ENCODE measurements around the gene DHDH.

Gene DHDH

DNA sequence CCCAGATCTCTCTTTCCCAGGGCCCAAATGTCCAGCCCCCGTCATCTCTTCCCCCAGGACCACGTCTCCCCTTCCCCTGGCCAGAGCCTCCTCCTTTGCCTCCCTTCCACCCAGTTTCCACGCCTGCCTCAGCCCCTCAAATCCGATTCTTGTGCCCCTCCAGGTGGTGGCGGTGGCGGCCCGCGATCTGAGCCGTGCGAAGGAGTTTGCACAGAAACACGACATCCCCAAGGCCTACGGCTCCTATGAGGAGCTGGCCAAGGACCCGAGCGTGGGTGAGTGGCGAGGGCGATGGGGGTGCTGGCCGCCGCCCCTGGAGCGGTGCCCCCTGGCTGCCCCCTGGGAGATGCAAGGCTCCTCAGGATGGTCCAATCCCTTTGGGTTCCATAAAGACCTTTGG, 1.3 kb downstream of the DHDH start:
- Histone ChIP-seq H3K27ac (ENCODE audit: poor library complexity, severe bottlenecking) (no peak overlapping the region), H3K27me3 (ENCODE audit: insufficient read depth, poor library complexity, severe bottlenecking) (no peaks in the 10 kb centered on the region), H3K36me3 (ENCODE audit: low read depth) (no peaks in the 10 kb centered on the region), H3K4me1 (ENCODE audit: insufficient read depth, poor library complexity, severe bottlenecking) (peaks cover 6% of the 10 kb centered on the region), H3K9me3 (ENCODE audit: severe bottlenecking) (no peaks in the 10 kb centered on the region), H3K4me3 (ENCODE audit: severe bottlenecking) (no peak overlapping the region)
- TF ChIP-seq, protein P1, sequence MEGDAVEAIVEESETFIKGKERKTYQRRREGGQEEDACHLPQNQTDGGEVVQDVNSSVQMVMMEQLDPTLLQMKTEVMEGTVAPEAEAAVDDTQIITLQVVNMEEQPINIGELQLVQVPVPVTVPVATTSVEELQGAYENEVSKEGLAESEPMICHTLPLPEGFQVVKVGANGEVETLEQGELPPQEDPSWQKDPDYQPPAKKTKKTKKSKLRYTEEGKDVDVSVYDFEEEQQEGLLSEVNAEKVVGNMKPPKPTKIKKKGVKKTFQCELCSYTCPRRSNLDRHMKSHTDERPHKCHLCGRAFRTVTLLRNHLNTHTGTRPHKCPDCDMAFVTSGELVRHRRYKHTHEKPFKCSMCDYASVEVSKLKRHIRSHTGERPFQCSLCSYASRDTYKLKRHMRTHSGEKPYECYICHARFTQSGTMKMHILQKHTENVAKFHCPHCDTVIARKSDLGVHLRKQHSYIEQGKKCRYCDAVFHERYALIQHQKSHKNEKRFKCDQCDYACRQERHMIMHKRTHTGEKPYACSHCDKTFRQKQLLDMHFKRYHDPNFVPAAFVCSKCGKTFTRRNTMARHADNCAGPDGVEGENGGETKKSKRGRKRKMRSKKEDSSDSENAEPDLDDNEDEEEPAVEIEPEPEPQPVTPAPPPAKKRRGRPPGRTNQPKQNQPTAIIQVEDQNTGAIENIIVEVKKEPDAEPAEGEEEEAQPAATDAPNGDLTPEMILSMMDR (IDR thresholded peaks at IDR 0.05; ENCODE audit: poor library complexity, severe bottlenecking): no peak
- ATAC-seq (ENCODE audit: low read depth) (no peak), DNase-seq (ENCODE audit: low spot score) (no peak)

DNA sequence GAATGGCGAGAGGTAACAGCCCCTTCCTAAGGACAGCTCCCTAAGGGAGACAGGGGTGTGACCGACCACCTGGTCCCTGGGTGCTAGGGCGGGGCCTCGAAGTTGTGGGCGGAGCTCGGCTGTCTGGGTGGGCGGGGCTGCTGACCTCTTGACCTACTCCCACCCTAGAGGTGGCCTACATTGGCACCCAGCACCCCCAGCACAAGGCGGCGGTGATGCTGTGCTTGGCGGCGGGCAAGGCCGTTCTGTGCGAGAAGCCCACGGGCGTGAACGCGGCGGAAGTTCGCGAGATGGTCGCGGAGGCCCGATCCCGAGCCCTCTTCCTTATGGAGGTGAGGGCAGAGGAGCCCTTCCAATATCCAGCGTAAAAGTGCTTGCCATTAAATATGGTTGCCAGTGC, 2.4 kb downstream of the DHDH start:
- H3K9me3 ChIP-seq (ENCODE audit: severe bottlenecking): peaks cover under 1% of the 10 kb centered on the region
- peaks cover 6% of the 10 kb centered on the region for H3K4me1 ChIP-seq (ENCODE audit: insufficient read depth, poor library complexity, severe bottlenecking)
- no peaks in the 10 kb centered on the region for H3K27me3 ChIP-seq (ENCODE audit: insufficient read depth, poor library complexity, severe bottlenecking)
- H3K4me3 ChIP-seq (ENCODE audit: severe bottlenecking): no peak overlapping the region
- DNase-seq (ENCODE audit: low spot score) (no peak), ATAC-seq (ENCODE audit: low read depth) (no peak)
- H3K36me3 ChIP-seq (ENCODE audit: low read depth): no peaks in the 10 kb centered on the region
- H3K27ac ChIP-seq (ENCODE audit: poor library complexity, severe bottlenecking): no peak overlapping the region
- TF ChIP-seq, protein P1 (IDR thresholded peaks at IDR 0.05; ENCODE audit: poor library complexity, severe bottlenecking): no peak

DNA sequence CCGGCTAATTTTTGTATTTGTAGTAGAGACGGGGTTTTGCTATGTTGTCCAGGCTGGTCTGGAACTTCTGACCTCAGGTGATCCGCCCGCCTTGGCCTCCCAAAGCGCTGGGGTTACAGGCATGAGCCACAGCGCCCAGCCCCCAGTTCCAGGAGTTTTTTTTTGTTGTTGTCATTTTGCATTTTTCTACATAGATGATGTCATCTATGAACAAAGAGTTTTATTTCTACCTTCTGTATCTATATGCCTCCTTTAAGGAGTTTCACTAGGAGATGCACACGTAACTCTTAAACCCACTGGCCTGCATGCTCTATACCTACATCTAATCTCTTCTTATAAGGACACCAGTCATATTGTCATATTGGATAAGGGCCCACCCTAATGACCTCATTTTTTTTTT, 4.8 kb downstream of the DHDH start:
- Histone ChIP-seq H3K27ac (ENCODE audit: poor library complexity, severe bottlenecking) (no peak overlapping the region), H3K9me3 (ENCODE audit: severe bottlenecking) (peaks cover 3% of the 10 kb centered on the region), H3K27me3 (ENCODE audit: insufficient read depth, poor library complexity, severe bottlenecking) (no peaks in the 10 kb centered on the region), H3K4me1 (ENCODE audit: insufficient read depth, poor library complexity, severe bottlenecking) (no peaks in the 10 kb centered on the region), H3K36me3 (ENCODE audit: low read depth) (no peaks in the 10 kb centered on the region), H3K4me3 (ENCODE audit: severe bottlenecking) (no peak overlapping the region)
- TF ChIP-seq, protein P1 (IDR thresholded peaks at IDR 0.05; ENCODE audit: poor library complexity, severe bottlenecking): no peak
- no peak for DNase-seq (ENCODE audit: low spot score)
- no peak for ATAC-seq (ENCODE audit: low read depth)

- TF ChIP-seq, protein P1 (IDR thresholded peaks at IDR 0.05; ENCODE audit: poor library complexity, severe bottlenecking): no peak
- H3K27ac ChIP-seq (ENCODE audit: poor library complexity, severe bottlenecking): no peak overlapping the region
- H3K4me1 ChIP-seq (ENCODE audit: insufficient read depth, poor library complexity, severe bottlenecking): no peaks in the 10 kb centered on the region
- no peaks in the 10 kb centered on the region for H3K27me3 ChIP-seq (ENCODE audit: insufficient read depth, poor library complexity, severe bottlenecking)
- no peak for DNase-seq (ENCODE audit: low spot score)
- no peak overlapping the region for H3K4me3 ChIP-seq (ENCODE audit: severe bottlenecking)
- ATAC-seq (ENCODE audit: low read depth): no peak
- H3K36me3 ChIP-seq (ENCODE audit: low read depth): no peaks in the 10 kb centered on the region
- H3K9me3 ChIP-seq (ENCODE audit: severe bottlenecking): peaks cover 3% of the 10 kb centered on the region
Observed at GRCh38 chr19:48940902-48941301, 7.4 kb downstream of the DHDH start.

DNA sequence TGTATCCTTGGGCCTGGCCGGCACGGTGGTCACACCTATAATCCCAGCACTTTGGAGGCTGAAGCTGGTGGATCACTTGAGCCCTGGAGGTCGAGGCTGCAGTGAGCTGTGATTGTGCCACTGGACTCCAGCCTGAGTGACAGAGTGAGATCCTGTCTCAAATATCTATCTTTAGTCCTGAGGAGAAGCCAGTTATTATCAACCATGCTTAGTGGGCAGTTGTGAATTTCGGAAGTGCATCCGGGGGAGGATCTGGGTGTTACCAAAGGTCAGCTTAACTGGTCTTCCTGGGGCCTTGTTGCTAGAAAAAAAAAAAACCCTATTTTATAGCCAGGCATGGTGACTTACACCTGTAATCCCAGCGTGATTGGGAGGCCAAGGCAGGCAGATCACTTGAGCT, 9.6 kb downstream of the DHDH start:
- no peak for ATAC-seq (ENCODE audit: low read depth)
- Histone ChIP-seq H3K36me3 (ENCODE audit: low read depth) (no peaks in the 10 kb centered on the region), H3K4me3 (ENCODE audit: severe bottlenecking) (no peak overlapping the region), H3K27ac (ENCODE audit: poor library complexity, severe bottlenecking) (no peak overlapping the region), H3K27me3 (ENCODE audit: insufficient read depth, poor library complexity, severe bottlenecking) (no peaks in the 10 kb centered on the region), H3K4me1 (ENCODE audit: insufficient read depth, poor library complexity, severe bottlenecking) (no peaks in the 10 kb centered on the region), H3K9me3 (ENCODE audit: severe bottlenecking) (peaks cover 3% of the 10 kb centered on the region)
- no peak for DNase-seq (ENCODE audit: low spot score)
- TF ChIP-seq, protein P1 (IDR thresholded peaks at IDR 0.05; ENCODE audit: poor library complexity, severe bottlenecking): no peak
